SU-DHL-6 (cell line): ENCODE measurements around the gene DPYSL5.

Source experiments
- H2AFZ ChIP-seq: fragments of 200-600 bp; sonication (generic); 2 replicates; pipeline ENCODE4 v1.6.1; 2014; ENCODE audit warnings: low read depth, mild to moderate bottlenecking, moderate library complexity, mixed read lengths, antibody characterized with exemption, low read length; ENCODE audit not compliant: severe bottlenecking
- H3F3A ChIP-seq: fragments of 200-600 bp; shearing (Covaris generic); 2 replicates; pipeline ENCODE4 v1.6.0; 2016; ENCODE audit warnings: antibody characterized with exemption, mild to moderate bottlenecking; ENCODE audit not compliant: insufficient read depth
- H3K27ac ChIP-seq: fragments of 200-600 bp; sonication (generic); 2 replicates; pipeline ENCODE4 v1.5.1; 2016; ENCODE audit warnings: low read depth, mild to moderate bottlenecking, low read length, moderate library complexity, mixed read lengths
- H3K27me3 ChIP-seq: fragments of 200-600 bp; sonication (generic), shearing (Covaris generic); 2 replicates; pipeline ENCODE4 v1.6.0; 2014; ENCODE audit warnings: mild to moderate bottlenecking, low read length
- H3K36me3 ChIP-seq: fragments of 200-600 bp; sonication (generic); 2 replicates; pipeline ENCODE4 v1.6.1; 2014; ENCODE audit warnings: mild to moderate bottlenecking, low read length, mixed read lengths
- H3K4me2 ChIP-seq: fragments of 300-600, 200-600 bp; shearing (Covaris generic), sonication (generic); 2 replicates; pipeline ENCODE4 v1.6.0; 2014; ENCODE audit warnings: low read length, low read depth, mild to moderate bottlenecking; ENCODE audit not compliant: poor library complexity, severe bottlenecking
- H3K4me3 ChIP-seq: fragments of 200-600 bp; sonication (generic); 2 replicates; pipeline ENCODE4 v1.5.1; 2014; ENCODE audit warnings: antibody characterized with exemption, low read length, mild to moderate bottlenecking, mixed read lengths; ENCODE audit not compliant: insufficient read depth, poor library complexity, severe bottlenecking
- H3K79me2 ChIP-seq: fragments of 200-600 bp; sonication (generic); 2 replicates; pipeline ENCODE4 v1.6.1; 2014; ENCODE audit warnings: mild to moderate bottlenecking, low read length, moderate library complexity; ENCODE audit not compliant: insufficient read depth
- H3K9ac ChIP-seq: fragments of 200-600 bp; sonication (generic); 2 replicates; pipeline ENCODE4 v1.7.0; 2014; ENCODE audit warnings: mild to moderate bottlenecking, low read length
- H3K9me2 ChIP-seq: fragments of 200-600 bp; sonication (generic); replicated peaks from 2 replicates; pipeline ENCODE4 v1.6.1; 2014; ENCODE audit warnings: low read length; ENCODE audit not compliant: insufficient read depth
- H3K9me3 ChIP-seq: fragments of 200-600 bp; sonication (generic); 2 replicates; pipeline ENCODE4 v1.6.1; 2014; ENCODE audit warnings: low read length, mixed read lengths; ENCODE audit not compliant: insufficient read depth
- H4K20me1 ChIP-seq: fragments of 200-600 bp; sonication (generic); 2 replicates; pipeline ENCODE4 v1.6.1; 2014; ENCODE audit warnings: low read depth, mild to moderate bottlenecking, antibody characterized with exemption, low read length, moderate library complexity, mixed read lengths
- CTCF ChIP-seq: fragments of 200-600 bp; sonication (generic); IDR thresholded peaks from one replicate; pipeline ENCODE4 v1.5.1; 2017; ENCODE audit warnings: antibody characterized with exemption, mild to moderate bottlenecking, low read length, moderate library complexity; ENCODE audit not compliant: insufficient read depth, poor library complexity, severe bottlenecking
- EZH2phosphoT487 ChIP-seq: fragments of 200-600 bp; sonication (generic), shearing (Covaris generic); conservative IDR thresholded peaks from 2 replicates; pipeline ENCODE4 v1.6.1; 2018; ENCODE audit warnings: mild to moderate bottlenecking, antibody characterized with exemption, low read length, moderate library complexity, mixed read lengths

DPYSL5 gene

DNA sequence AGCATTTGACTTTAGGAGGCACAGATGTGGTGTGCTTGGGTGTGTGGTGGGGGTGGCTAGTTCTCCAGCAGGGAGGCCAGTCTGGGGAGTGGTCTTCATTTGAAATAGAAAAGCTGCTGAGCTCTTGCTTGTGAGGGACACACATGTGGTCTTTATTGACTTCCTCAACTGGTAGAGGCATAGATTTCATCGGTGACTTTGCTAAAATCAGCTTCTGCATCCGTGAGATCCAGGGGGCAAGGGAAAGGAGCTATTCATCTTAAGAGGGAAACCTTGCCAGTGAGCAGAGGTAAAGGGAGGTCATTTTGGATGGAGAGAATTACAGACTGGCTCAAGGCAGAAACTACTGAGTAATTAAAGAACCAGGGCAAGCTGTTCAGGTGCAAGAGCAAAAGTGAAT lies 127.2 kb downstream of the DPYSL5 start:
- Histone ChIP-seq H2AFZ (no peak overlapping the region), H4K20me1 (no peaks in the 10 kb centered on the region), H3K9me3 (no peaks in the 10 kb centered on the region), H3K4me2 (no peak overlapping the region), H3K27me3 (no peaks in the 10 kb centered on the region), H3K36me3 (no peaks in the 10 kb centered on the region), H3K27ac (no peak overlapping the region), H3F3A (no peaks in the 10 kb centered on the region), H3K9me2 (no peaks in the 10 kb centered on the region), H3K9ac (no peak overlapping the region), H3K79me2 (no peaks in the 10 kb centered on the region), H3K4me3 (no peak overlapping the region)
- TF ChIP-seq EZH2phosphoT487 (no peak), CTCF (no peak)

GRCh38 chr2:26975656-26976055 lies 127.7 kb downstream of the DPYSL5 start:
- no peaks in the 10 kb centered on the region for H3K27me3 ChIP-seq
- no peaks in the 10 kb centered on the region for H3K9me2 ChIP-seq
- H3K9me3 ChIP-seq = no peaks in the 10 kb centered on the region
- H3K27ac ChIP-seq = no peak overlapping the region
- no peaks in the 10 kb centered on the region for H3K79me2 ChIP-seq
- H2AFZ ChIP-seq = no peak overlapping the region
- H3K9ac ChIP-seq = no peak overlapping the region
- H4K20me1 ChIP-seq = no peaks in the 10 kb centered on the region
- no peak overlapping the region for H3K4me3 ChIP-seq
- no peaks in the 10 kb centered on the region for H3F3A ChIP-seq
- no peak overlapping the region for H3K4me2 ChIP-seq
- no peak for TF ChIP-seq CTCF
- TF ChIP-seq EZH2phosphoT487 = no peak
- no peaks in the 10 kb centered on the region for H3K36me3 ChIP-seq

- H3K79me2 ChIP-seq = no peaks in the 10 kb centered on the region
- no peak for TF ChIP-seq EZH2phosphoT487
- no peaks in the 10 kb centered on the region for H3K9me2 ChIP-seq
- H3K9ac ChIP-seq = no peak overlapping the region
- no peak overlapping the region for H3K4me2 ChIP-seq
- H3K36me3 ChIP-seq = no peaks in the 10 kb centered on the region
- H4K20me1 ChIP-seq = no peaks in the 10 kb centered on the region
- no peaks in the 10 kb centered on the region for H3K9me3 ChIP-seq
- H2AFZ ChIP-seq = no peak overlapping the region
- H3K27me3 ChIP-seq = no peaks in the 10 kb centered on the region
- no peak overlapping the region for H3K27ac ChIP-seq
- H3F3A ChIP-seq = no peaks in the 10 kb centered on the region
- no peak overlapping the region for H3K4me3 ChIP-seq
These were observed 128.3 kb downstream of the DPYSL5 start for GRCh38 chr2:26976237-26976636.

- no peaks in the 10 kb centered on the region for H3K36me3 ChIP-seq
- H3F3A ChIP-seq = no peaks in the 10 kb centered on the region
- H3K27ac ChIP-seq = no peak overlapping the region
- no peak overlapping the region for H3K4me2 ChIP-seq
- no peaks in the 10 kb centered on the region for H4K20me1 ChIP-seq
- H3K4me3 ChIP-seq = no peak overlapping the region
- TF ChIP-seq CTCF (no peak), EZH2phosphoT487 (no peak)
- H3K9ac ChIP-seq = no peak overlapping the region
- no peak overlapping the region for H2AFZ ChIP-seq
- no peaks in the 10 kb centered on the region for H3K79me2 ChIP-seq
- H3K9me2 ChIP-seq = no peaks in the 10 kb centered on the region
- H3K27me3 ChIP-seq = no peaks in the 10 kb centered on the region
- no peaks in the 10 kb centered on the region for H3K9me3 ChIP-seq
These were observed 129.1 kb downstream of the DPYSL5 start for GRCh38 chr2:26977012-26977411.
